Vagina (tissue), 2 donors: ENCODE results near the gene LY6G6C. TPM values are rescaled to one million over a fixed set of nuclear protein-coding genes. Genes with fewer than 3 reads are reported as not detected.

ENCODE experiments used
- DNase-seq, 2 donors: peaks; one replicate each; pipeline ENCODE4 v3.0.0-alpha.2; 2017; ENCODE audit errors: extremely low spot score in 2 of 2
- H3K27ac ChIP-seq: fragments of 200-600 bp; sonication (generic); one replicate; pipeline ENCODE4 v1.5.1; 2019
- H3K27me3 ChIP-seq: fragments of 200-600 bp; sonication (generic); one replicate; pipeline ENCODE4 v1.5.1; 2019
- H3K36me3 ChIP-seq, 2 donors: fragments of 200-600 bp; sonication (generic); one replicate each; pipeline ENCODE4 v1.5.1; 2017 to 2019
- H3K4me1 ChIP-seq: fragments of 200-600 bp; sonication (generic); one replicate; pipeline ENCODE4 v1.5.1; 2019
- H3K4me3 ChIP-seq, 2 donors: fragments of 200-600 bp; sonication (generic); 1 replicate in 1 of 2; 2 replicates in 1 of 2; pipeline ENCODE4 v1.5.1; 2016 to 2019
- H3K9me3 ChIP-seq: fragments of 200-600 bp; sonication (generic); one replicate; pipeline ENCODE4 v1.5.1; 2019
- POLR2A ChIP-seq, 2 donors: fragments of 450-650 bp; IDR thresholded peaks; one replicate each; pipeline ENCODE4 v1.6.1; 2017; ENCODE audit warnings: antibody characterized with exemption in 2 of 2, mild to moderate bottlenecking in 2 of 2, moderate library complexity in 2 of 2
- POLR2AphosphoS5 ChIP-seq, 2 donors: sonication (generic); formaldehyde crosslinking; IDR thresholded peaks; one replicate each; pipeline ENCODE4 v1.9.0; 2017; ENCODE audit warnings: antibody characterized with exemption in 2 of 2, mild to moderate bottlenecking in 2 of 2, low read depth in 1 of 2; ENCODE audit not compliant: insufficient read depth in 1 of 2
- intact Hi-C: fragments of 100-400 bp; cut with DNase I; formaldehyde crosslinking; loops from one replicate; pipeline ENCODE4 v1.15.1; 2023
- total RNA-seq: library from RNA; depleted of rRNA; stranded (reverse); fragments of >200 nt; gene quantifications from one replicate; pipeline ENCODE4 v1.2.3, GENCODE V29; 2016
- TF ChIP-seq, protein P1 (sequence below), 3 experiments: fragments of 450-650 bp in 2 of 3; fragments of 200-600 bp in 1 of 3; sonication (generic) in 1 of 3; IDR thresholded peaks; one replicate each; pipeline ENCODE4 v1.5.1; 2017 to 2019; ENCODE audit warnings: antibody characterized with exemption in 3 of 3, mild to moderate bottlenecking in 2 of 3, moderate library complexity in 2 of 3

LY6G6C gene, protein sequence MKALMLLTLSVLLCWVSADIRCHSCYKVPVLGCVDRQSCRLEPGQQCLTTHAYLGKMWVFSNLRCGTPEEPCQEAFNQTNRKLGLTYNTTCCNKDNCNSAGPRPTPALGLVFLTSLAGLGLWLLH
- total RNA-seq, result not detected

DNA sequence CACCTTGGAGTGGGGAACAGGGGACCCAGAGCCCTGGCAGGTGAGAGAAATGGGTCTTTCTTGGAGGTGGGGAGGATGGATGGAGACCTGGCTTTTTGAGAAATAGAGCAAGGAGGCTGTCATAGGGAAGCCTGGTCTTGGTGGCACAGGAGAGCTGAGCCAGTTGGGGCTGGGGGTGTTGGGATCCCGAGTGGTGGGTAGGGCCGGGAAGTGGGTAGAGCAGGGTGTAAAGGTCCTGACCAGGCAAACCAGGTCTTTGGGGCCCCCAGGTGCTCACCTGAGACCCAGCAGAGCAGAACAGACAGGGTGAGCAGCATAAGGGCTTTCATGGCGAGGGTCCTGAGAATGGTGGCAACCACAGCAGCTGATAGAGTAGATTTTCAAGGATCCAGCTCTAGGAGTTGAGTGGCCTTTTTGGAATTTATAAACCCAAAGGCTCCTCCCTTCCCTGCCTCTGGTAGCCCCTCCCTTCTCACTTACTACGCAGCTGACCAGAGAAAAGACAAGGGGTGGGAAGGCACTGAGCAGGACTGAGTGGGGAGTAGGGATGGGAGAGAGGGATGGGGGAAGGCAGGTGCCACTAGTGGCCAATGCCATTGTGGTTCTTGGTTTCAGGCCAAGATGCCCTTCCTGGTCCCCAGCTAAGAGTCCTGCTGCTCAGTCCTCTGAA lies at the start of gene LY6G6C:
LY6G6C (minus strand) TSS at position 396 of the 670 bp plus-strand sequence; CDS start at position 329, 67 bp downstream.
- no peak for DNase-seq
- H3K4me3 ChIP-seq, result no peak within 1 kb of the TSS
- H3K9me3 ChIP-seq, result no peaks in the 10 kb centered on the region
- H3K36me3 ChIP-seq, result peaks cover 0 to 4% of the 10 kb centered on the region in 2 donors
- TF ChIP-seq POLR2AphosphoS5 (IDR thresholded peaks at IDR 0.05; ENCODE audit: insufficient read depth in 1 of 2, low read depth in 1 of 2) (no peak), POLR2A (IDR thresholded peaks at IDR 0.05) (no peak)
- TF ChIP-seq, protein P1, sequence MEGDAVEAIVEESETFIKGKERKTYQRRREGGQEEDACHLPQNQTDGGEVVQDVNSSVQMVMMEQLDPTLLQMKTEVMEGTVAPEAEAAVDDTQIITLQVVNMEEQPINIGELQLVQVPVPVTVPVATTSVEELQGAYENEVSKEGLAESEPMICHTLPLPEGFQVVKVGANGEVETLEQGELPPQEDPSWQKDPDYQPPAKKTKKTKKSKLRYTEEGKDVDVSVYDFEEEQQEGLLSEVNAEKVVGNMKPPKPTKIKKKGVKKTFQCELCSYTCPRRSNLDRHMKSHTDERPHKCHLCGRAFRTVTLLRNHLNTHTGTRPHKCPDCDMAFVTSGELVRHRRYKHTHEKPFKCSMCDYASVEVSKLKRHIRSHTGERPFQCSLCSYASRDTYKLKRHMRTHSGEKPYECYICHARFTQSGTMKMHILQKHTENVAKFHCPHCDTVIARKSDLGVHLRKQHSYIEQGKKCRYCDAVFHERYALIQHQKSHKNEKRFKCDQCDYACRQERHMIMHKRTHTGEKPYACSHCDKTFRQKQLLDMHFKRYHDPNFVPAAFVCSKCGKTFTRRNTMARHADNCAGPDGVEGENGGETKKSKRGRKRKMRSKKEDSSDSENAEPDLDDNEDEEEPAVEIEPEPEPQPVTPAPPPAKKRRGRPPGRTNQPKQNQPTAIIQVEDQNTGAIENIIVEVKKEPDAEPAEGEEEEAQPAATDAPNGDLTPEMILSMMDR (IDR thresholded peaks at IDR 0.05), result no peak
- no peak within 1 kb of the TSS for H3K27ac ChIP-seq
- peaks cover 13% of the 10 kb centered on the region for H3K4me1 ChIP-seq
- intact Hi-C loops, result no loop called here
- H3K27me3 ChIP-seq, result no peaks in the 10 kb centered on the region

DNA sequence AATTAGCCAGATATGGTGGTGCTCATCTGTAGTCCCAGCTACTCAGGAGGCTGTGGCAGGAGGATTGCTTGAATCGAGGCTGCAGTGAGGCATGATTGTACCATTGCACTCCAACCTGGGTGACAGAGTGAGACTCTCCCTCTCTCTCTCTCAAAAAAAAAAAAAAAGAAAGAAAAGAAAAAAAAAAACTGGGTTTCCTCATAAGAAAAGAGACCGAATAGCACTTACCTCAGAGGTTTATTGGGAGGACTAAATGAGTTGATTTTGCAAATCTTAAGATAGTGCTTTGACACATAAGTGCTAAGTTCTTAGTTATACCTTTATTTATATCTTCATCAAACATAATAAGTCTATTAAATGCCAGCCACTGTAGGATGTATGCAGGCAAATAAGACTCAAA lies 49.3 kb upstream of the LY6G6C start:
- Histone ChIP-seq H3K4me1 (no peaks in the 10 kb centered on the region), H3K4me3 (no peak overlapping the region), H3K27me3 (no peaks in the 10 kb centered on the region), H3K9me3 (no peaks in the 10 kb centered on the region), H3K27ac (no peak overlapping the region), H3K36me3 (no peaks in the 10 kb centered on the region)
- no peak for TF ChIP-seq POLR2AphosphoS5 (IDR thresholded peaks at IDR 0.05; ENCODE audit: insufficient read depth in 1 of 2, low read depth in 1 of 2)
- TF ChIP-seq POLR2A (IDR thresholded peaks at IDR 0.05), result no peak
- TF ChIP-seq, protein P1 (IDR thresholded peaks at IDR 0.05), result no peak
- DNase-seq, result no peak
- intact Hi-C loops, result no loop called here

DNA sequence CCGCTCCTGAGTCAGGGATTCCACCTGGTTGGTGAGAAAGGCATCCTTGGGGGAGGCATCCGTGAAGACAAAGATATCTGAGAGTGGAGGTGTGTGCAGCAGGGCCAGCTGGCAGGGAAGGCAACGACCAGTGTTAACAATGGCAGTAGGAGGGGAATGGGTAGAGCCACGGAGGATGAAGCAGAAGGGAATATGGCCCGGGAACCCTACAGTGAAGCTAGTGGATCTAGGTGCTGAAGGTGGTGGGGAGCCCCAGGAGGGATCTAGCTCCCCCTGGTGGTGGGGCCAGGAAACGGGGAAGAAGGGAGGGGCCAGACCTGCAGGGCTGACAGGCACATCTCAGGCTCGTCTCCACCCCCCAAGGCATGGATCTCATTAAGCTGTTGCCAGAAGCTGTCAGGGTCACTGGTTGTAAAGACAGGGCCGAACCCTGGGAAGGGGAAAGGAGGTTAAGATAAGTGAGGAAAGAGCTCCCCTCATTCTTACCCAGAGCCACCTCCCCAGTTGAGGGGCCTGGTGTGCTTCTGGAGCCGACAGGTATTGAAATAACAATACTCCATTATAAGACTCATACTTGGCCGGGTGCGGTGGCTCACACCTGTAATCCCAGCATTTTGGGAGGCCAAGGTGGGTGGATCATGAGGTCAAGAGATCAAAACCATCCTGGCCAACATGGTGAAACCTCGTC lies 48.3 kb upstream of the LY6G6C start:
- no peak overlapping the region for H3K27ac ChIP-seq
- no peak overlapping the region for H3K4me3 ChIP-seq
- H3K27me3 ChIP-seq, result no peaks in the 10 kb centered on the region
- DNase-seq, result no peak
- no peak for TF ChIP-seq POLR2AphosphoS5 (IDR thresholded peaks at IDR 0.05; ENCODE audit: insufficient read depth in 1 of 2, low read depth in 1 of 2)
- TF ChIP-seq, protein P1 (IDR thresholded peaks at IDR 0.05), result peak in 2 of 3 experiments; percentile 26 to 61
- no peak for TF ChIP-seq POLR2A (IDR thresholded peaks at IDR 0.05)
- no peaks in the 10 kb centered on the region for H3K9me3 ChIP-seq
- H3K36me3 ChIP-seq, result no peaks in the 10 kb centered on the region
- intact Hi-C loops, result no loop called here
- H3K4me1 ChIP-seq, result no peaks in the 10 kb centered on the region

DNA sequence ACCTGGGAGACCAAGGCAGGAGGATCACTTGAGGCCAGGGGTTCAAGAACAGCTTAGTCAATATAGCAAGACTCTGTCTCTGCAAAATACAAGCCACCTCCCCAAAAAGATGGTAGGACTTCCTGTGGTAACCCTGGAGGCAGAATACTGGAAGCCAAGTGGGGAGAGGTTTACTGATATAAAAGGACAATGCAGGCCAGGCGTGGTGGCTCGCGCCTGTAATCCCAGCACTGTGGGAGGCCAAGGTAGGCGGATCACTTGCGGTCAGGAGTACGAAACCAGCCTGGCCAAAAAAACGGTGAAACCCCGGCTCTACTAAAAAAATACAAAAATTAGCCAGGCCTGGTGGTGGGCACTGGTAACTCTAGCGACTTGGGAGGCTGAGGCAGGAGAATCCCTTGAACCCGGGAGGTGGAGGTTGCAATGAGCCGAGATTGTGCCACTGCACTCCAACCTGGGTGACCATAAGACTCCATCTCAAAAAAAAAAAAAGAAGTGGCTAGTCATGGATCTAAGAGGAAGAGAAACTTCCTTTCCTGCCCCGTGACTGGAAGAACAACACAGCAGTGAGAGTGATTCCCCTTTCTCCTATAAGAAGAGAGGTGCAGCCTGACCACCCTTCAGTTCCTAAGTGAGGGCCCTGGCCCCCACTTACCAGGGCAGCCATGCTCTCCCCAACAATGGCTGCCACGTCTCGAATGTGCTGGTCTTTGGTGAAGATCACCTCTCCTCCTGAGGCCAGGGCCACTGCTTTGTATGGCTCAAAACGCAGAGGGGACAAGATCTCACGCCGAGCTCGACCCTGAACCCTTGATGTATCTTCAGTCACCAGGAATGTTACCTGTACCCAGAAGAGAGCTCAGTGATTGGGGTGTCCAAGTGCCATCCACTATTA lies 47.1 kb upstream of the LY6G6C start:
- Histone ChIP-seq H3K27me3 (no peaks in the 10 kb centered on the region), H3K9me3 (no peaks in the 10 kb centered on the region), H3K27ac (no peak overlapping the region), H3K4me3 (no peak overlapping the region), H3K4me1 (no peaks in the 10 kb centered on the region), H3K36me3 (no peaks in the 10 kb centered on the region)
- no peak for DNase-seq
- TF ChIP-seq POLR2AphosphoS5 (IDR thresholded peaks at IDR 0.05; ENCODE audit: insufficient read depth in 1 of 2, low read depth in 1 of 2) (no peak), POLR2A (IDR thresholded peaks at IDR 0.05) (no peak)
- TF ChIP-seq, protein P1 (IDR thresholded peaks at IDR 0.05), result no peak
- intact Hi-C loops, result no loop called here
